GM12892 (cell line): ENCODE data around the gene RTKN2.

ENCODE experiments used
- DNase-seq: peaks from one replicate; pipeline ENCODE4 v3.0.0; 2011; ENCODE audit not compliant: insufficient read length
- FAIRE-seq: peaks from 2 replicates; lab custom pipeline; 2011; peaks lifted over from hg19 to GRCh38; lab: Jason Lieb, UNC
- POLR2A ChIP-seq: IDR thresholded peaks from 2 replicates; pipeline ENCODE4 v1.6.1; 2011; ENCODE audit warnings: low read depth, low read length, control low read depth
- POLR2AphosphoS5 ChIP-seq: IDR thresholded peaks from 2 replicates; pipeline ENCODE4 v1.6.1; 2011; ENCODE audit warnings: low read depth, low read length, control low read depth
- TAF1 ChIP-seq: IDR thresholded peaks from 2 replicates; pipeline ENCODE4 v1.6.1; 2011; ENCODE audit warnings: low read depth, mild to moderate bottlenecking, control low read depth, low read length, borderline replicate concordance

The RTKN2 gene

DNA sequence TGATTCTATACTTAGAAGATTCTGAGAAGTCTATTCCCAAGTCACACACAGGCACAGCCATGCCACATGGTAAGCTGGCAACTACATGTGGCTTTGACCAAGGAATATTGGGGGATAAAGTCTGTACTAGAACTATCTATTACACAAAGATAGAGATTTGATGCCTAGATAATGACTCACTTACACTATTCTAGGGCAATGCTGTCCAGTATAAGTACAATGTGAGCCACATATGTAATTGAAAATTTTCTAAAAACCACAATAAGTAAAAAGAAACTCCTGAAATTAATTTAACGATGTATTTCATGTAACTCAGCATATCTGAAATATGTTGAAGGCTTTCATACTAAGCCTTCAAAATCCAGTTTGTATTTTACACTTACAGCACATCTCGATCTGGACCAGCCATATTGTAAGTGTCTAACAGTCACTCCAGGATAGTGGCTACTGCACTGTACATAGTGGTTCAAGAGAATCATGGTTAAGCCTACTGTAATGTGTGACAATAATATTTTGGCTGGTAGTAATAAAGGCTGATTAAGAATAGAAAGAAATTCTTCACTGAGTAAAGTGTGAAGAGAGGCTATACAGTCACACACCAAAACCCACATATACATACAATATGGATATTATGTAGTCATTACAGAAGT lies 62.8 kb downstream of the RTKN2 start:
- FAIRE-seq (no peak), DNase-seq (no peak)
- TF ChIP-seq TAF1: no peak
- TF ChIP-seq POLR2A: no peak
- no peak for TF ChIP-seq POLR2AphosphoS5

DNA sequence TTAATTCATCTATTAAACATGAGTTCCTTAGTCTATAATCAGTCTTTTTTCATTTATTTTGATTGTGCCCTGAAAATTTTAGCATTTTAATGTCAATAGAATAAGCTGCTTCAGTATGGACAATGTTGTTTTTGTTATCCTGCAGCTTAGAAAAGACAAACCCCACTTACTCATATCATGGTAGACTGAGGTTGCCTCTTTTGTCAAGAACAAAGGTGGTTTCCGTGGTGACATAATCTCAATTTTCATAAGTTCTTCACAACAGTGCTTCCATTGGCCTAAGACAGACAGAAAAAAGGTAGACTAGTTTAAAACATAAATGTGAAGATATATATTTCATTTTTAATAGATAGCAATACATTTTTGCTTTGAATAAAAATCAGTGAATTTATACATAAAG lies 69.1 kb downstream of the RTKN2 start:
- DNase-seq: no peak
- TF ChIP-seq TAF1: no peak
- no peak for TF ChIP-seq POLR2AphosphoS5
- TF ChIP-seq POLR2A: no peak
- no peak for FAIRE-seq

DNA sequence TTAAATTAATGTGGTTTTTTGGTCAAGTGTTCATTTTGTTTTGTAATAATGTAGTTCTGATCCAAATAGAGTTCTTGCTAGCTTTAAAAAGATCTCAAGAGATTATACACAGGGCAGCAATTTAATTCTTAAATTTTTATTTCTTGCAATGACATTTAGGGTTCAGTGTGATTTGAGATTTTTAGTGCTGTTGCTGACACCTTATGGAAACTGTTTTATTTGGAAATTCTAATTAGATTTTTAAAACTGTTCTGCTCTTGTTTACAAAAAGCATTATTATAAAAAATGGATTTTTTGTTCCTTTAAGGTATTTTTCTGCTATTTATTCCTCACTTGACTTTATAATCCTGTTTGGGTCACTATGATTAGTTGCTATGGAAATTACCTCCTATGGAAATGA lies 72.1 kb downstream of the RTKN2 start:
- no peak for FAIRE-seq

DNA sequence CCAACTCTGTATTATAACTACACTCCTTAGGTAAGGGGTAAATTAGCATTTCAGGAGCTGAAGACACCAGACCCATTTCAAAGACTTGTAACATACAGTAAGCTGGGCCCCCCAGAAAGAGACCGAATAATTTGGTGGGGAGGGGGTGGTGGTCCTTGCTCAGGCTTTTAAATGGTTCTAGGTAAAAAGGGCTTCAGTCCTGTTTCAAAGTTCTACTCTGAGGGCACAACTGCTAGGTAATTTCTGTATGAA lies 73.0 kb downstream of the RTKN2 start:
- TF ChIP-seq POLR2AphosphoS5 (no peak), POLR2A (no peak), TAF1 (no peak)
- FAIRE-seq (no peak), DNase-seq (no peak)

More for the DNA sequence above, 72.1 kb downstream of the RTKN2 start:
- no peak for DNase-seq
- TF ChIP-seq POLR2A (no peak), POLR2AphosphoS5 (no peak), TAF1 (no peak)

DNA sequence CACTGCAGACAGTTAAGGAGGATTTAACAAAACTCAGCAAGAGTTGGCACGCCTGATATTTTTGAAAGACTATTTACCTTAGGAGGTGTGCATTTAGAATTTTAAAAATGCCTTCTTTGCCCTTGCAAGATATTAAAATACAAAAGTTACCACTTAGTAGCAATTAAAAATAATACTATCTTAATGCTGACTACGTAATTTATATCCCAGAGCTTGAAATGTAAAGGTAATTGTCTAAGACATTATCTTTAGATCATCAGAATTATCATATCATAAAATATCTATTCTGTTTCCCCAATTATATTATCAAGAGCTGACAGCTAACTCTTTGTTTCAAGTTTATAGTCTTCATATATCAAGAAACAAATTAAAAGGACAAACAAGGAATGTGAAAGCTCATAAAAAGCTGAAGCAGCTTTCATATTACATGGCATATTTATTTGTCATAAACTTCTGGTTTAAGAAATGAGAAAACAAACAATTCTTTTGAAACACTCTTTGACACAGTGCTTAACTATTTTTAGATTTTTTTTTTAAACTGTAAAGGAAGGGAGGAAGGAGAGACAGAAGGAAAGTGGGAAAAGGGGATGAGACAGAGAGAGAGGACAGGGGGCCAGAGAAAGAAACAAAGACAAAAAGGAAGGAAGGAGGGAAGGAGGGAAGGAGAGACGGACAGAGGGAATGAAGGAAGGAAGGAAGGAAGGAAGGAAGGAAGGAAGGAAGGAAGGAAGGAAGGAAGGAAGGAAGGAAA lies 73.5 kb downstream of the RTKN2 start:
- no peak for DNase-seq
- TF ChIP-seq TAF1 (no peak), POLR2AphosphoS5 (no peak), POLR2A (no peak)
- FAIRE-seq: no peak

DNA sequence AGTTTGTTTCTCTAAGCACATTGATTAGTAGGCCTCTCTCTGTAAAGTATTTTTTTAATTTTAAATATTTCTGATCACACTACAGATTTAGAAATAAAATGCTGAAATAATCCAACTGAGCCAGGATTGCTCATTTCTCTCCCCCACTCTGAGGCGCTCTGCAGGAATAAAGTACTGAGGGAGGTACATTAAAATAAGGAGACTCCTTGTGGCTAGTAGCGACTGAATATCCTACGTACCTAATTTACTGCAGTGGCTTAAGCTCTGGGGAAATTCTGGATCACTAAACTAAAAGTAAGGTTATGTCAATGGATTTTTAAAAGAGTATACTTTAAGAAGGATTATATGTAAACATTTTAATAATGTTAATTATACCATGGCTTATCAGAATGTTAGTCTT lies 75.2 kb downstream of the RTKN2 start:
- no peak for DNase-seq
- FAIRE-seq: no peak
- TF ChIP-seq TAF1 (no peak), POLR2A (no peak), POLR2AphosphoS5 (no peak)

DNA sequence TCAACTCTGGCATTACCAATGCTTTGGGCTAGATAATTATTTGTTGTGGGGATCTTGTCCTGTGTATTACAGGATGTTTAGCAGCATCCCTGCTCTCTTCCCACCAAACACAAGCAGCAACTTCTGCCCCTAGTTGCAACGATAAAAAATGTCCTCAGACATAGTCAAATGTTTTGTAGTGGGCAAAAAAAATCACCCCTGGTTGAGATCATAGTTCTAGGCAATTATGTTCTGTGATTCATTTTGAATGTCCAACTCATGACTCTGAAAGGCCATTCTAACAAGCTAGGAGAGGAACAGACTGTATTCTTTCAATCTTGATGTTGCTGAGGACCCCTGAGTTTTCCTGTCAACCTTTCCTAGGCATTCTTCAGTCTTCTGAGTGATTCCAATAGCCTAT lies 79.5 kb downstream of the RTKN2 start:
- DNase-seq (no peak), FAIRE-seq (no peak)
- TF ChIP-seq POLR2A (no peak), POLR2AphosphoS5 (no peak), TAF1 (no peak)

DNA sequence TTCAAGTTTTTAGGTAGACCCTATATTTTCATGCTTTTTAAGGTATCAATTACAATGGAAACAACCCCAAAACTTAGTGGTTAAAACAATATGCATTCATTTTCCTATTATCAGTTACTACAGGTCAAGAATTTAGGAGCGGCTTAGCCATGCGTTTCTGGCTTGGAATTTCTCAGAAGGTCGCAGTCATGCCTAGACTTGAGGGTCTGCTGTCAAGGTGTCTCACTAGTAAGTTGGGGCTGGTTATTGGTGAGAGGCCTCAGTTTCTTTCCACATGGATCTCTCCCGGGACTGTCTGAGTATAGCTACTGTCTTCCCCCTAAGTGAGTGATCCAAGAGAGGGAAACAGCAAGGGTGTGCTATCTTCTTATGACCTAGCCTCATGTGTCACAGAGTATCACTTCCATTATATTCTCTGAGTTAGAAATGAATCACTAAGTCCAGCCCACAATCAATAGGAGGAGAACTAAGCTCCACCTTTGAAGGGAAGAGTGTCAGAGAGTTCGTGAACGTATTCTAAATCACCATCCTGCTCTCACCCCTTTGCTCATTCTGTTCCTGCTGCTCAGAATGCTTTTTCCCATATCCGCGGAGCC lies 80.5 kb downstream of the RTKN2 start:
- no peak for FAIRE-seq
- TF ChIP-seq POLR2AphosphoS5: no peak
- no peak for TF ChIP-seq POLR2A
- no peak for TF ChIP-seq TAF1

DNA sequence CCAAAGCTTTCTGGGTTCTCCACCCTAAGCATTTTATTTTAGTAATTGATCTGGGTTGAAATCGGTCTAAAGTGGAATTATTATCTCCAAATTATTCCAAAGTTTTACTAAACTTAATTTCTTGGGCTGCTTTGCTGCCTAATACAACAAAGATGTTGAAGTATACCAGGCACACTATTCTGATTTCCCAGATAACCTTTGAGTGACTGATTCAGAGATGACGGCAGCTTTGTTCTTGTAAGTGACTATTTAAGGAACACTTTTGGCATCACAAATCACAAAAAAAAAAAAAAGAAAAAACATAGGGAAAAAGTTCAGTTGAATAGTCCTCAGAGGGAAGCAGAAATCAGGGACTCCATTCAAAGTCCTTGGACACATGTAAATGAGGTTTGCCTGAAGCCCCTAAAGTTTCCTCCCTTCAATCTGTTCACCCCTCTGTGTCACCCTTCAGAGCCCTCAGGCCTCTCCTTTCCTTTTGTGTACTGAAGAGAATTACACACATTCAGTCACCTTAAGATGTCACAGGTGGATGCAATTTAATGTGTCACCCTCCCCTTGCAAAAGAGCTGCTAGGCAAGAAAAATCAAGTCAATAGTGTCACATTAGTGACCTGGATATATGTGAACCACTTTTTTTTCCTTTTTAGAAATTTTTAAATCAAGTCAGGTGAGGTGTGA lies 81.5 kb downstream of the RTKN2 start:
- no peak for TF ChIP-seq POLR2AphosphoS5
- TF ChIP-seq TAF1: no peak
- TF ChIP-seq POLR2A: no peak
- FAIRE-seq (no peak), DNase-seq (no peak)

More for the DNA sequence above, 80.5 kb downstream of the RTKN2 start:
- DNase-seq: no peak

DNA sequence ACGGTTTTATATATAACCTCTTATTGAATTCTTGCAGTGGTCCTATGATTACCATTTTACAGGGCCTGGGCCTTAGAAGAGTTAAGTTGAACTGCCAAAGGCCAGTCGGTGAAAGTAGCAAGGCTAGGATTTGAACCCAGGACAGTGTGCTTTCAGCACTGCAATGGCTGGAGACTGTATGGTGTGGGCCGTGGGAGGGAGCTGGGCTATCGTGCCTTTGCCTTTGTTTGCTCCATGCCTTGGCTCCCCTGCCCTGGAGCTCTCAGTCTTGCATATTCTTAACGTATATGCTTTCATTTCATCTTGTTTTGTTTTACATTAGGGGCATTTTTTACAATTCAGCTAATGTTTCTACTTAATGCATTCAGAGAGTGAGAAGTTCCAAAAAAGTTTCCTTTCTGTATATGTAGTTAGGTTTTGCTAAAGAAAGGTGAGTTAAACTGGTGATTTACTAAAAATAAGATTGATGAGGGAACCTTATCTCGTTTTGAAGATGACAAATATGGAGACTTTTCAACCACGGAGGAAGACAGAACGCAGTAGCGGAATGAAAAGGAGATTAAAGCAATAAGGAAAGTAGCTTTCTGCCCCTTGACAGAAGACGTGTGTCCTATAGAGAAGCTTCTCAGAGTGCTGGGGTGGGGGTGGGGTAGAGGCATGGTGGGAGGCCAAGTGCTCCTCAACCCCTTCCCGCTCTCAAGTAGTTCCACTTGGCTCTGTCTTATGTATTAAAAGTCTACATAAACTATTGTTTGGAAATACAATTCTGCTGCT lies 82.5 kb downstream of the RTKN2 start:
- FAIRE-seq (peak; percentile 36), DNase-seq (no peak)
- TF ChIP-seq POLR2A (no peak), TAF1 (no peak), POLR2AphosphoS5 (no peak)
